A549 (cell line): Measurements from ENCODE around the gene PREX1.

Experiments used
- CTCF ChIP-seq: fragments of >200 bp; sonication (Bioruptor Twin); formaldehyde crosslinking; IDR thresholded peaks from 3 replicates; pipeline ENCODE4 v1.5.1; 2016
- HDAC2 ChIP-seq: fragments of 200-600 bp; sonication (generic); IDR thresholded peaks from 2 replicates; pipeline ENCODE4 v1.6.1; 2016
- MAZ ChIP-seq: fragments of 150-350 bp; IDR thresholded peaks from 2 replicates; pipeline ENCODE4 v1.6.1; 2014; ENCODE audit warnings: antibody characterized with exemption, low read depth, low read length, borderline replicate concordance
- MYC ChIP-seq: IDR thresholded peaks from 2 replicates; pipeline ENCODE4 v1.6.1; 2012; ENCODE audit warnings: mild to moderate bottlenecking, inconsistent platforms, low read length, improper control_type of control experiment, borderline replicate concordance
- NR3C1 ChIP-seq: fragments of >200 bp; sonication (Bioruptor Twin); formaldehyde crosslinking; IDR thresholded peaks from 3 replicates; pipeline ENCODE4 v1.6.1; 2017
- POLR2A ChIP-seq: IDR thresholded peaks from 2 replicates; pipeline ENCODE4 v1.6.1; 2012; ENCODE audit warnings: mild to moderate bottlenecking, low read length
- POLR2AphosphoS2 ChIP-seq: conservative IDR thresholded peaks from 2 replicates; pipeline ENCODE4 v1.6.1; 2012; ENCODE audit warnings: low read length, improper control_type of control experiment, inconsistent platforms
- RFX5 ChIP-seq: fragments of 450-650 bp; IDR thresholded peaks from 2 replicates; pipeline ENCODE4 v1.7.1; 2014; ENCODE audit warnings: antibody characterized with exemption, mild to moderate bottlenecking, moderate library complexity
- RNF2 ChIP-seq: fragments of 200-600 bp; sonication (generic); IDR thresholded peaks from 2 replicates; pipeline ENCODE4 v1.6.1; 2016; ENCODE audit warnings: low read depth, mild to moderate bottlenecking, antibody characterized with exemption, moderate library complexity, borderline replicate concordance
- SREBF2 ChIP-seq: fragments of 450-650 bp; IDR thresholded peaks from 2 replicates; pipeline ENCODE4 v1.6.1; 2014; ENCODE audit warnings: mild to moderate bottlenecking, moderate library complexity

- TF ChIP-seq CTCF, result no peak
- no peak for TF ChIP-seq MYC
- TF ChIP-seq POLR2A, result no peak
- TF ChIP-seq NR3C1, result no peak
- no peak for TF ChIP-seq SREBF2
- TF ChIP-seq HDAC2, result no peak
- TF ChIP-seq POLR2AphosphoS2, result no peak
- no peak for TF ChIP-seq RNF2
- TF ChIP-seq MAZ, result no peak
- no peak for TF ChIP-seq RFX5
Measured at GRCh38 chr20:48743807-48744206, 84.0 kb downstream of the PREX1 start.
